Prostate gland (tissue), 2 donors: ENCODE measurements around the gene STK10. TPM values are rescaled to one million over a fixed set of nuclear protein-coding genes. Genes with fewer than 3 reads are reported as not detected.

Source experiments
- DNase-seq: peaks from one replicate; pipeline ENCODE4 v3.0.0-alpha.2; 2019; ENCODE audit warnings: low spot score
- H3K27ac ChIP-seq, 2 donors: fragments of 200-600 bp; sonication (generic); 2 replicates each; pipeline ENCODE4 v1.5.1; 2017 to 2019
- H3K27me3 ChIP-seq: fragments of 200-600 bp; sonication (generic); replicated peaks from 2 replicates; pipeline ENCODE4 v1.5.1; 2019; ENCODE audit not compliant: insufficient read depth
- H3K36me3 ChIP-seq, 2 donors: fragments of 200-600 bp; sonication (generic); 1 replicate in 1 of 2; 2 replicates in 1 of 2; pipeline versions ENCODE4 v1.5.1 to v1.8.1; 2017 to 2019
- H3K4me1 ChIP-seq: fragments of 200-600 bp; sonication (generic); replicated peaks from 2 replicates; pipeline ENCODE4 v1.5.1; 2019
- H3K4me3 ChIP-seq, 2 donors: fragments of 200-600 bp; sonication (generic); 2 replicates each; pipeline ENCODE4 v1.5.1; 2017 to 2019
- H3K9me3 ChIP-seq: fragments of 200-600 bp; sonication (generic); 2 replicates; pipeline ENCODE4 v1.5.1; 2017
- CTCF ChIP-seq, 4 experiments: fragments of 200-600 bp in 2 of 4; fragments of 450-650 bp in 2 of 4; sonication (generic) in 2 of 4; IDR thresholded peaks; 1 replicate in 3 of 4; 2 replicates in 1 of 4; pipeline ENCODE4 v1.5.1; 2016 to 2019; ENCODE audit warnings: antibody characterized with exemption in 4 of 4, mild to moderate bottlenecking in 2 of 4, moderate library complexity in 2 of 4
- POLR2A ChIP-seq: fragments of 450-650 bp; IDR thresholded peaks from one replicate; pipeline ENCODE4 v1.6.1; 2016; ENCODE audit warnings: antibody characterized with exemption, mild to moderate bottlenecking
- POLR2AphosphoS5 ChIP-seq: sonication (generic); formaldehyde crosslinking; IDR thresholded peaks from one replicate; pipeline ENCODE4 v1.6.1; 2017; ENCODE audit warnings: antibody characterized with exemption
- WGBS: methylation state at CpG from one replicate; pipeline ENCODE4 v1.1.5; 2018; 5-methylcytosine and 5-hydroxymethylcytosine counted together
- intact Hi-C: fragments of 100-400 bp; cut with DNase I; formaldehyde crosslinking; loops from one replicate; pipeline ENCODE4 v1.14.2; 2022
- total RNA-seq, 2 donors: library from RNA; depleted of rRNA; stranded (reverse); fragments of >200 nt; gene quantifications; one replicate each; pipeline ENCODE4 v1.1.0, GENCODE V29; 2016

Gene STK10
- total RNA-seq, 2 donors from 2014 or later: 4.6 to 73.3 TPM

GRCh38 chr5:172140120-172140519, 47.9 kb downstream of the STK10 start:
- Histone ChIP-seq H3K36me3 (no peaks in the 10 kb centered on the region), H3K27ac (no peak overlapping the region), H3K9me3 (no peaks in the 10 kb centered on the region), H3K27me3 (no peaks in the 10 kb centered on the region), H3K4me1 (no peaks in the 10 kb centered on the region), H3K4me3 (no peak overlapping the region)
- TF ChIP-seq POLR2A: no peak
- no peak for TF ChIP-seq POLR2AphosphoS5
- TF ChIP-seq CTCF (IDR thresholded peaks at IDR 0.05): no peak
- DNase-seq: no peak
- intact Hi-C loops: no loop called here
- WGBS: 82% methylated on average over 9 of the region's 9 CpGs

GRCh38 chr5:172137046-172137445, 51.0 kb downstream of the STK10 start:
- TF ChIP-seq POLR2A: no peak
- TF ChIP-seq POLR2AphosphoS5: no peak
- no peak for TF ChIP-seq CTCF (IDR thresholded peaks at IDR 0.05)
- Histone ChIP-seq H3K4me3 (no peak overlapping the region), H3K9me3 (no peaks in the 10 kb centered on the region), H3K27me3 (no peaks in the 10 kb centered on the region), H3K36me3 (no peaks in the 10 kb centered on the region), H3K27ac (no peak overlapping the region), H3K4me1 (no peaks in the 10 kb centered on the region)
- no peak for DNase-seq
- intact Hi-C loops: no loop called here
- WGBS: 89% methylated on average over 3 of the region's 3 CpGs

- no peak for TF ChIP-seq POLR2AphosphoS5
- TF ChIP-seq POLR2A: no peak
- TF ChIP-seq CTCF (IDR thresholded peaks at IDR 0.05): no peak
- intact Hi-C loops: no loop called here
- WGBS: 85% methylated on average over 10 of the region's 10 CpGs
- no peak for DNase-seq
- H3K4me3 ChIP-seq: no peak overlapping the region
- no peaks in the 10 kb centered on the region for H3K9me3 ChIP-seq
- no peaks in the 10 kb centered on the region for H3K4me1 ChIP-seq
- H3K36me3 ChIP-seq: no peaks in the 10 kb centered on the region
- H3K27ac ChIP-seq: no peak overlapping the region
- H3K27me3 ChIP-seq: no peaks in the 10 kb centered on the region
These were observed 54.5 kb downstream of the STK10 start for GRCh38 chr5:172133359-172134029.

- WGBS: 95% methylated on average over 2 of the region's 2 CpGs
- Histone ChIP-seq H3K27me3 (no peaks in the 10 kb centered on the region), H3K36me3 (no peaks in the 10 kb centered on the region), H3K27ac (no peak overlapping the region), H3K9me3 (no peaks in the 10 kb centered on the region), H3K4me3 (no peak overlapping the region), H3K4me1 (no peaks in the 10 kb centered on the region)
- intact Hi-C loops: no loop called here
- TF ChIP-seq POLR2A: no peak
- TF ChIP-seq POLR2AphosphoS5: no peak
- TF ChIP-seq CTCF (IDR thresholded peaks at IDR 0.05): no peak
- DNase-seq: no peak
These were observed 56.3 kb downstream of the STK10 start for GRCh38 chr5:172131690-172132089.

- no peak overlapping the region for H3K4me3 ChIP-seq
- H3K9me3 ChIP-seq: no peaks in the 10 kb centered on the region
- no peaks in the 10 kb centered on the region for H3K27me3 ChIP-seq
- no peak overlapping the region for H3K27ac ChIP-seq
- 88% methylated on average over 10 of the region's 10 CpGs for WGBS
- intact Hi-C loops: no loop called here
- H3K36me3 ChIP-seq: no peaks in the 10 kb centered on the region
- H3K4me1 ChIP-seq: no peaks in the 10 kb centered on the region
- no peak for DNase-seq
- TF ChIP-seq POLR2A (no peak), POLR2AphosphoS5 (no peak), CTCF (IDR thresholded peaks at IDR 0.05) (no peak)
These were observed 58.6 kb downstream of the STK10 start for GRCh38 chr5:172129256-172129910.
